GM12892 (cell line): ENCODE data around the gene BLACAT1.

Source experiments
- POLR2A ChIP-seq: IDR thresholded peaks from 2 replicates; pipeline ENCODE4 v1.6.1; 2011; ENCODE audit warnings: low read depth, low read length, control low read depth
- POLR2AphosphoS5 ChIP-seq: IDR thresholded peaks from 2 replicates; pipeline ENCODE4 v1.6.1; 2011; ENCODE audit warnings: low read depth, low read length, control low read depth
- TAF1 ChIP-seq: IDR thresholded peaks from 2 replicates; pipeline ENCODE4 v1.6.1; 2011; ENCODE audit warnings: low read depth, mild to moderate bottlenecking, control low read depth, low read length, borderline replicate concordance

GRCh38 chr1:205502992-205503391, 47.1 kb upstream of the BLACAT1 start:
- TF ChIP-seq POLR2A (no peak), TAF1 (no peak), POLR2AphosphoS5 (no peak)
